Ishikawa (cell line): ENCODE data around the gene KIF20B.

ENCODE experiments used
- CEBPB ChIP-seq: IDR thresholded peaks from 2 replicates; pipeline ENCODE4 v1.6.1; 2012
- CREB1 ChIP-seq: IDR thresholded peaks from 2 replicates; pipeline ENCODE4 v1.6.1; 2012; ENCODE audit warnings: low read depth
- EGR1 ChIP-seq: IDR thresholded peaks from 2 replicates; pipeline ENCODE4 v1.6.1; 2012
- EP300 ChIP-seq: IDR thresholded peaks from 2 replicates; pipeline ENCODE4 v1.6.1; 2012; ENCODE audit warnings: borderline replicate concordance
- FOXM1 ChIP-seq: IDR thresholded peaks from 2 replicates; pipeline ENCODE4 v1.6.1; 2012; ENCODE audit warnings: low read depth, borderline replicate concordance
- MAX ChIP-seq: IDR thresholded peaks from 2 replicates; pipeline ENCODE4 v1.6.1; 2012
- NFIC ChIP-seq: IDR thresholded peaks from 2 replicates; pipeline ENCODE4 v1.6.1; 2012
- RAD21 ChIP-seq: IDR thresholded peaks from 2 replicates; pipeline ENCODE4 v1.6.1; 2012; ENCODE audit warnings: low read depth
- REST ChIP-seq: IDR thresholded peaks from 2 replicates; pipeline ENCODE4 v1.6.1; 2012; ENCODE audit warnings: low read depth, mild to moderate bottlenecking
- TAF1 ChIP-seq: IDR thresholded peaks from 2 replicates; pipeline ENCODE4 v1.6.1; 2012; ENCODE audit warnings: low read depth, mild to moderate bottlenecking
- TCF12 ChIP-seq: IDR thresholded peaks from 2 replicates; pipeline ENCODE4 v1.6.1; 2012; ENCODE audit warnings: low read depth
- TEAD4 ChIP-seq: IDR thresholded peaks from 2 replicates; pipeline ENCODE4 v1.6.1; 2012
- USF1 ChIP-seq: IDR thresholded peaks from 2 replicates; pipeline ENCODE4 v1.6.1; 2012
- YY1 ChIP-seq: IDR thresholded peaks from 2 replicates; pipeline ENCODE4 v1.6.1; 2012; ENCODE audit warnings: low read depth
- ZBTB7A ChIP-seq: IDR thresholded peaks from 2 replicates; pipeline ENCODE4 v1.6.1; 2012; ENCODE audit warnings: low read depth

KIF20B gene

GRCh38 chr10:89814278-89814677 is 112.9 kb downstream of the KIF20B start:
- TF ChIP-seq ZBTB7A: no peak
- no peak for TF ChIP-seq YY1
- no peak for TF ChIP-seq TAF1
- no peak for TF ChIP-seq EP300
- TF ChIP-seq TEAD4: no peak
- no peak for TF ChIP-seq MAX
- TF ChIP-seq EGR1: no peak
- no peak for TF ChIP-seq CEBPB
- TF ChIP-seq FOXM1: no peak
- TF ChIP-seq TCF12: no peak
- no peak for TF ChIP-seq USF1
- TF ChIP-seq NFIC: no peak
- TF ChIP-seq CREB1: no peak
- TF ChIP-seq RAD21: no peak
- TF ChIP-seq REST: no peak

- TF ChIP-seq EP300 (no peak), ZBTB7A (no peak), YY1 (no peak), EGR1 (no peak), REST (no peak), TEAD4 (no peak), TAF1 (no peak), RAD21 (no peak), CREB1 (no peak), USF1 (no peak), NFIC (no peak), FOXM1 (no peak), MAX (no peak), CEBPB (no peak), TCF12 (no peak)
Measured at GRCh38 chr10:89815049-89815853, 113.9 kb downstream of the KIF20B start.
